Renal cortex interstitium (tissue), 11 donors: ENCODE results near the gene CCDC188. TPM values are rescaled to one million over a fixed set of nuclear protein-coding genes. Genes with fewer than 3 reads are reported as not detected.

Experiments
- DNase-seq, 11 donors: peaks; one replicate each; pipeline ENCODE4 v3.0.0-alpha.2; 2013; ENCODE audit warnings: low read depth in 9 of 11, low spot score in 4 of 11; ENCODE audit errors: extremely low read depth in 1 of 11
- polyA plus RNA-seq, 3 donors: library from polyadenylated mRNA; unstranded; fragments of 120-200 nt; gene quantifications; one replicate each; pipeline ENCODE4 v1.2.1, GENCODE V29; 2013; ENCODE audit not compliant: insufficient read length in 3 of 3

CCDC188 gene
- polyA plus RNA-seq, 3 donors: 0.93 to 1.4 (median 1.3) TPM

GRCh38 chr22:20101638-20102037 lies 49.2 kb downstream of the CCDC188 start:
- DNase-seq: no peak

- DNase-seq: no peak
These were observed 51.6 kb downstream of the CCDC188 start for GRCh38 chr22:20099099-20099711.

Other genes starting within 250 kb of the CCDC188 start
- 100 to 1,000 TPM in 2 of 3 donors, 10 to 100 TPM in 1; 82.5 to 123 (median 116) TPM for gene COMT, start 209.3 kb downstream of the CCDC188 start, polyA plus RNA-seq
- 10 to 100 TPM; 22.0 to 32.1 (median 28.2) TPM for gene TXNRD2, start 209.2 kb downstream of the CCDC188 start, polyA plus RNA-seq
- 10 to 100 TPM; 17.3 to 30.7 (median 26.0) TPM for gene ARVCF, start 134.2 kb downstream of the CCDC188 start, polyA plus RNA-seq
- gene TANGO2, start 129.9 kb downstream of the CCDC188 start, polyA plus RNA-seq: 10 to 100 TPM in 2 of 3 donors, 1 to 10 TPM in 1; 9.5 to 12.8 (median 11.4) TPM
- gene DGCR8, start 70.8 kb downstream of the CCDC188 start, polyA plus RNA-seq: 10 to 100 TPM; 42.4 to 54.6 (median 50.6) TPM
- 100 to 1,000 TPM; 175 to 213 (median 202) TPM for gene RANBP1, start 35.0 kb downstream of the CCDC188 start, polyA plus RNA-seq
- gene TRMT2A, start 33.8 kb downstream of the CCDC188 start, polyA plus RNA-seq: 10 to 100 TPM; 46.5 to 57.3 (median 55.3) TPM
- 10 to 100 TPM; 30.4 to 52.1 (median 49.2) TPM for gene ZDHHC8, start 19.3 kb downstream of the CCDC188 start, polyA plus RNA-seq
- 10 to 100 TPM in 1 of 3 donors, 1 to 10 TPM in 2; 4.6 to 10.3 (median 7.1) TPM for gene RTN4R, start 117.3 kb upstream of the CCDC188 start, polyA plus RNA-seq
- gene DGCR6L, start 169.0 kb upstream of the CCDC188 start, polyA plus RNA-seq: 10 to 100 TPM; 38.1 to 63.0 (median 52.5) TPM
- gene ZNF74, start 243.1 kb upstream of the CCDC188 start, polyA plus RNA-seq: 10 to 100 TPM; 13.3 to 19.8 (median 18.1) TPM